HG02981 (cell line): Measurements from ENCODE around the gene ELP4.
A peak's percentile ranks its signal among the peaks of the same experiment; 100 is the strongest.
"Not testable (repeated sequence)": the region's sequence is repeated elsewhere in the genome, so short reads cannot be mapped to it uniquely, and the experiment has no call there.

Experiments
- ATAC-seq: cut with Tn5 transposase; IDR thresholded peaks from one replicate; pipeline ENCODE4 v1.9.1; 2021; ENCODE audit warnings: mild to moderate bottlenecking, moderate library complexity; ENCODE audit not compliant: unreplicated experiment

The ELP4 gene

GRCh38 chr11:31535479-31535878, 25.9 kb downstream of the ELP4 start:
- no peak for ATAC-seq

GRCh38 chr11:31542862-31543261, 33.3 kb downstream of the ELP4 start:
- no peak for ATAC-seq

- no peak for ATAC-seq
Observed at GRCh38 chr11:31555938-31556337, 46.4 kb downstream of the ELP4 start.

- no peak for ATAC-seq
Observed at GRCh38 chr11:31558001-31558400, 48.4 kb downstream of the ELP4 start.

GRCh38 chr11:31560842-31561476, 51.4 kb downstream of the ELP4 start:
- no peak for ATAC-seq

- ATAC-seq: not testable (repeated sequence)
Observed at GRCh38 chr11:31564517-31564916, 55.0 kb downstream of the ELP4 start.

GRCh38 chr11:31574133-31574532, 64.6 kb downstream of the ELP4 start:
- ATAC-seq: not testable (repeated sequence)

GRCh38 chr11:31575764-31576163, 66.2 kb downstream of the ELP4 start:
- ATAC-seq: not testable (repeated sequence)

- ATAC-seq: not testable (repeated sequence)
Observed at GRCh38 chr11:31579412-31579811, 69.8 kb downstream of the ELP4 start.

- no peak for ATAC-seq
Observed at GRCh38 chr11:31582697-31583096, 73.1 kb downstream of the ELP4 start.

GRCh38 chr11:31598454-31598853, 88.9 kb downstream of the ELP4 start:
- no peak for ATAC-seq

- no peak for ATAC-seq
Observed at GRCh38 chr11:31601635-31602282, 92.2 kb downstream of the ELP4 start.

GRCh38 chr11:31606893-31607292, 97.3 kb downstream of the ELP4 start:
- no peak for ATAC-seq

GRCh38 chr11:31607914-31608313, 98.3 kb downstream of the ELP4 start:
- no peak for ATAC-seq

- ATAC-seq: no peak
Observed at GRCh38 chr11:31608995-31609394, 99.4 kb downstream of the ELP4 start.

GRCh38 chr11:31610544-31610943, 101.0 kb downstream of the ELP4 start:
- no peak for ATAC-seq

- ATAC-seq: no peak
Observed at GRCh38 chr11:31617246-31617645, 107.7 kb downstream of the ELP4 start.

- peak; percentile 73 for ATAC-seq
Observed at GRCh38 chr11:31619980-31620379, 110.4 kb downstream of the ELP4 start.

GRCh38 chr11:31620434-31620833, 110.9 kb downstream of the ELP4 start:
- peak; percentile 16 for ATAC-seq

GRCh38 chr11:31625868-31626267, 116.3 kb downstream of the ELP4 start:
- ATAC-seq: no peak

- ATAC-seq: no peak
Observed at GRCh38 chr11:31628111-31628510, 118.5 kb downstream of the ELP4 start.

GRCh38 chr11:31636983-31637382, 127.4 kb downstream of the ELP4 start:
- no peak for ATAC-seq

GRCh38 chr11:31640611-31641010, 131.0 kb downstream of the ELP4 start:
- no peak for ATAC-seq
